ENCODE data around the gene MLC1.

The MLC1 gene

DNA sequence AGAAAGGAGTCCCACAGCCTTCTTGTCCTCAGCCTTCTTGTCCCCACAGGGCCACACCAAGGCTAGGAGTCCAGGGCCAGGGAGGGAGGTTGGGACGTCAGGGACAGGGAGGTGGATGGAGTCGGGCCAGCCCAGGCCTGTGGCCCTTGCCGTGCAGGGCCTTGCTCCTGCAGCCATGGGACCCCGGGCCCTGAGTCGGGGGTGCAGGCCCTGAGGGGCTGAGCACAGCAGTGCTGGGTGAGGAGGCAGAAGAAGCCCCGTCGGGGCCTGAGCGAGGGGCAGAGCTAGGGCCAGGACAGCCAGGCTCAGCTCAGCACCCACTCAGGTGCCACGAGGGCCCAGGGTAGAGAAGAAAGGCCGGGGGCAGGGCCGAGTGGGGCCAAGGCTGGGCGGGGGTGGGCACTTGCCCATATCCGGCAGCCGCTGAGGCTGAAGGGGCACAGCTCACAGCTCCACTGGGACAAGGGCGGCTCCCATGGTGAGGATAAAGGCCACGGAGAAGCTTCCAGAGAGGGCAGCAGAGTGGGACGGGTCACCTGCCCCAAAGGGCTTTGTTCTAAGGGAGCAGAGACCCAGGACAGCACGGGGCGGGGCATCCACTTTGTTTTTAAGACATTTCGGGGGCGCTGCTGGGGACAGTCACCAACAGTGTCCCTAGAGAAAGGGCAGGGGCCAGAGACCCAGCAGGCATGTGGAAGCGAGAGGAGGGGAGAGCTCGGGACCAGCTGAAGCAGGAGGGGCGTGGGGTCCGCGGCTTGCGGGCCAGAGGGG is 3.6 kb downstream of the MLC1 start:
- ChIA-PET POLR2A (interaction anchor here (0.7 kb wide), 1 partner anchor 378 kb away, joined by 3 read pairs; no protein-coding TSS in a partner anchor), CTCF (no interaction called here)
- Histone ChIP-seq H3K36me3 (ENCODE audit: control insufficient read depth in 2 of 2, insufficient read depth in 1 of 2, low read length in 2 of 2) (no peaks in the 10 kb centered on the region), H3K9me3 (ENCODE audit: control insufficient read depth, insufficient read depth, low read depth, low read length) (no peaks in the 10 kb centered on the region), H3K27ac (ENCODE audit: extremely low read depth, low read depth, low read length) (no peak overlapping the region), H3K4me3 (ENCODE audit: low read depth, low read length) (no peak overlapping the region), H3K4me1 (ENCODE audit: control insufficient read depth, insufficient read depth, low read length) (no peaks in the 10 kb centered on the region)
- TF ChIP-seq PRDM1 (tag by site-specific recombination; IDR thresholded peaks at IDR 0.05) (no peak), ZNF121 (tag by site-specific recombination; IDR thresholded peaks at IDR 0.05) (no peak), ZNF19 (tag by site-specific recombination; IDR thresholded peaks at IDR 0.05; ENCODE audit: low read depth) (no peak), KLF8 (tag by site-specific recombination; IDR thresholded peaks at IDR 0.05) (no peak), ZSCAN23 (tag by site-specific recombination; IDR thresholded peaks at IDR 0.05) (no peak)
- TF ChIP-seq, protein P1, sequence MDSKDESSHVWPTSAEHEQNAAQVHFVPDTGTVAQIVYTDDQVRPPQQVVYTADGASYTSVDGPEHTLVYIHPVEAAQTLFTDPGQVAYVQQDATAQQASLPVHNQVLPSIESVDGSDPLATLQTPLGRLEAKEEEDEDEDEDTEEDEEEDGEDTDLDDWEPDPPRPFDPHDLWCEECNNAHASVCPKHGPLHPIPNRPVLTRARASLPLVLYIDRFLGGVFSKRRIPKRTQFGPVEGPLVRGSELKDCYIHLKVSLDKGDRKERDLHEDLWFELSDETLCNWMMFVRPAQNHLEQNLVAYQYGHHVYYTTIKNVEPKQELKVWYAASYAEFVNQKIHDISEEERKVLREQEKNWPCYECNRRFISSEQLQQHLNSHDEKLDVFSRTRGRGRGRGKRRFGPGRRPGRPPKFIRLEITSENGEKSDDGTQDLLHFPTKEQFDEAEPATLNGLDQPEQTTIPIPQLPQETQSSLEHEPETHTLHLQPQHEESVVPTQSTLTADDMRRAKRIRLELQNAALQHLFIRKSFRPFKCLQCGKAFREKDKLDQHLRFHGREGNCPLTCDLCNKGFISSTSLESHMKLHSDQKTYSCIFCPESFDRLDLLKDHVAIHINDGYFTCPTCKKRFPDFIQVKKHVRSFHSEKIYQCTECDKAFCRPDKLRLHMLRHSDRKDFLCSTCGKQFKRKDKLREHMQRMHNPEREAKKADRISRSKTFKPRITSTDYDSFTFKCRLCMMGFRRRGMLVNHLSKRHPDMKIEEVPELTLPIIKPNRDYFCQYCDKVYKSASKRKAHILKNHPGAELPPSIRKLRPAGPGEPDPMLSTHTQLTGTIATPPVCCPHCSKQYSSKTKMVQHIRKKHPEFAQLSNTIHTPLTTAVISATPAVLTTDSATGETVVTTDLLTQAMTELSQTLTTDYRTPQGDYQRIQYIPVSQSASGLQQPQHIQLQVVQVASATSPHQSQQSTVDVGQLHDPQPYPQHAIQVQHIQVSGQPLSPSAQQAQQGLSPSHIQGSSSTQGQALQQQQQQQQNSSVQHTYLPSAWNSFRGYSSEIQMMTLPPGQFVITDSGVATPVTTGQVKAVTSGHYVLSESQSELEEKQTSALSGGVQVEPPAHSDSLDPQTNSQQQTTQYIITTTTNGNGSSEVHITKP (tag by site-specific recombination; IDR thresholded peaks at IDR 0.05): no peak

DNA sequence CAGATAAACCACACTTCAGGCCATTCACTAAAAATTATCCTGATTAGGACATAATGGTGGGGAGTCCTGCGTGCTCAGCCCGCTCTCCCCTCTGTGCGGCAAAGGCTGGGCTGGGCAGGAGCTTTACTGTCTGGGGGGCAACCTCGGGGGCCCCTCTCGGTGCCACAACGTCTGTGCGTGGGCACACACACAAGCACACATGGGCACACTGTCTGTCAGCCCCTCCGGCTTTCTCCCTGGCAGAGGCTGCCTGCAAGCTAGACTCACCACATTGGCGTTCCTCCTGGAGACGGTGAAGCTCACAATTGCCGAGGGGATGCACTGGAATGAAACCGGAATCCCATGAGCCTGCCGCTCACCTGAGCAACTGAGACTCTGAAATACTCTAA is 5.2 kb downstream of the MLC1 start:
- no peak overlapping the region for H3K4me3 ChIP-seq (ENCODE audit: low read depth, low read length)
- H3K27ac ChIP-seq (ENCODE audit: extremely low read depth, low read depth, low read length): no peak overlapping the region
- H3K36me3 ChIP-seq (ENCODE audit: control insufficient read depth in 2 of 2, insufficient read depth in 1 of 2, low read length in 2 of 2): no peaks in the 10 kb centered on the region
- ChIA-PET POLR2A (no interaction called here), CTCF (interaction anchor here (0.7 kb wide), 1 partner anchor 225 kb away, joined by 3 read pairs; no protein-coding TSS in a partner anchor)
- H3K9me3 ChIP-seq (ENCODE audit: control insufficient read depth, insufficient read depth, low read depth, low read length): no peaks in the 10 kb centered on the region
- no peaks in the 10 kb centered on the region for H3K4me1 ChIP-seq (ENCODE audit: control insufficient read depth, insufficient read depth, low read length)
- TF ChIP-seq, protein P2, sequence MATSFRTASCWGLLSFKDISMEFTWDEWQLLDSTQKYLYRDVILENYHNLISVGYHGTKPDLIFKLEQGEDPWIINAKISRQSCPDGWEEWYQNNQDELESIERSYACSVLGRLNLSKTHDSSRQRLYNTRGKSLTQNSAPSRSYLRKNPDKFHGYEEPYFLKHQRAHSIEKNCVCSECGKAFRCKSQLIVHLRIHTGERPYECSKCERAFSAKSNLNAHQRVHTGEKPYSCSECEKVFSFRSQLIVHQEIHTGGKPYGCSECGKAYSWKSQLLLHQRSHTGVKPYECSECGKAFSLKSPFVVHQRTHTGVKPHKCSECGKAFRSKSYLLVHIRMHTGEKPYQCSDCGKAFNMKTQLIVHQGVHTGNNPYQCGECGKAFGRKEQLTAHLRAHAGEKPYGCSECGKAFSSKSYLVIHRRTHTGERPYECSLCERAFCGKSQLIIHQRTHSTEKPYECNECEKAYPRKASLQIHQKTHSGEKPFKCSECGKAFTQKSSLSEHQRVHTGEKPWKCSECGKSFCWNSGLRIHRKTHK (tag by site-specific recombination; IDR thresholded peaks at IDR 0.05): no peak
- TF ChIP-seq, protein P3, sequence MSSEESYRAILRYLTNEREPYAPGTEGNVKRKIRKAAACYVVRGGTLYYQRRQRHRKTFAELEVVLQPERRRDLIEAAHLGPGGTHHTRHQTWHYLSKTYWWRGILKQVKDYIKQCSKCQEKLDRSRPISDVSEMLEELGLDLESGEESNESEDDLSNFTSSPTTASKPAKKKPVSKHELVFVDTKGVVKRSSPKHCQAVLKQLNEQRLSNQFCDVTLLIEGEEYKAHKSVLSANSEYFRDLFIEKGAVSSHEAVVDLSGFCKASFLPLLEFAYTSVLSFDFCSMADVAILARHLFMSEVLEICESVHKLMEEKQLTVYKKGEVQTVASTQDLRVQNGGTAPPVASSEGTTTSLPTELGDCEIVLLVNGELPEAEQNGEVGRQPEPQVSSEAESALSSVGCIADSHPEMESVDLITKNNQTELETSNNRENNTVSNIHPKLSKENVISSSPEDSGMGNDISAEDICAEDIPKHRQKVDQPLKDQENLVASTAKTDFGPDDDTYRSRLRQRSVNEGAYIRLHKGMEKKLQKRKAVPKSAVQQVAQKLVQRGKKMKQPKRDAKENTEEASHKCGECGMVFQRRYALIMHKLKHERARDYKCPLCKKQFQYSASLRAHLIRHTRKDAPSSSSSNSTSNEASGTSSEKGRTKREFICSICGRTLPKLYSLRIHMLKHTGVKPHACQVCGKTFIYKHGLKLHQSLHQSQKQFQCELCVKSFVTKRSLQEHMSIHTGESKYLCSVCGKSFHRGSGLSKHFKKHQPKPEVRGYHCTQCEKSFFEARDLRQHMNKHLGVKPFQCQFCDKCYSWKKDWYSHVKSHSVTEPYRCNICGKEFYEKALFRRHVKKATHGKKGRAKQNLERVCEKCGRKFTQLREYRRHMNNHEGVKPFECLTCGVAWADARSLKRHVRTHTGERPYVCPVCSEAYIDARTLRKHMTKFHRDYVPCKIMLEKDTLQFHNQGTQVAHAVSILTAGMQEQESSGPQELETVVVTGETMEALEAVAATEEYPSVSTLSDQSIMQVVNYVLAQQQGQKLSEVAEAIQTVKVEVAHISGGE (tag by site-specific recombination; conservative IDR thresholded peaks at IDR 0.05; ENCODE audit: low read depth): no peak
- TF ChIP-seq ZNF114 (tag by site-specific recombination; IDR thresholded peaks at IDR 0.05) (no peak), ZNF544 (tag by site-specific recombination; IDR thresholded peaks at IDR 0.05) (no peak), ZNF416 (tag by site-specific recombination; IDR thresholded peaks at IDR 0.05) (no peak), MYNN (tag by site-specific recombination; IDR thresholded peaks at IDR 0.05; ENCODE audit: borderline replicate concordance) (no peak), SCRT1 (tag by site-specific recombination; IDR thresholded peaks at IDR 0.05; ENCODE audit: borderline replicate concordance) (no peak), HOXA7 (CRISPR knock-in tag; IDR thresholded peaks at IDR 0.05; ENCODE audit: borderline replicate concordance) (no peak), ZNF404 (tag by site-specific recombination; IDR thresholded peaks at IDR 0.05) (no peak), ZBTB20 (tag by site-specific recombination; IDR thresholded peaks at IDR 0.05) (no peak), KLF8 (tag by site-specific recombination; IDR thresholded peaks at IDR 0.05) (no peak), ZFHX2 (tag by site-specific recombination; conservative IDR thresholded peaks at IDR 0.05) (no peak), ZSCAN30 (tag by site-specific recombination; IDR thresholded peaks at IDR 0.05) (no peak), KLF16 (tag by site-specific recombination; IDR thresholded peaks at IDR 0.05) (no peak), ZNF529 (tag by site-specific recombination; IDR thresholded peaks at IDR 0.05; ENCODE audit: insufficient replicate concordance) (no peak), ZBTB17 (tag by site-specific recombination; IDR thresholded peaks at IDR 0.05) (no peak), ZNF785 (tag by site-specific recombination; IDR thresholded peaks at IDR 0.05) (no peak), ZXDB (tag by site-specific recombination; IDR thresholded peaks at IDR 0.05) (no peak)

Data from HEK293 (cell line).